Stimulated activated CD4-positive, alpha-beta T cell treated with anti-CD3 and anti-CD28 coated beads, TNF-alpha, amount 100 ng/mL, for 48 hours (primary cell): ENCODE results near the gene PIP5KL1.

Source experiments
- DNase-seq, 3 donors: peaks; one replicate each; pipeline ENCODE4 v3.0.0-alpha.2; 2020; ENCODE audit warnings: low read depth in 3 of 3

PIP5KL1 gene

DNA sequence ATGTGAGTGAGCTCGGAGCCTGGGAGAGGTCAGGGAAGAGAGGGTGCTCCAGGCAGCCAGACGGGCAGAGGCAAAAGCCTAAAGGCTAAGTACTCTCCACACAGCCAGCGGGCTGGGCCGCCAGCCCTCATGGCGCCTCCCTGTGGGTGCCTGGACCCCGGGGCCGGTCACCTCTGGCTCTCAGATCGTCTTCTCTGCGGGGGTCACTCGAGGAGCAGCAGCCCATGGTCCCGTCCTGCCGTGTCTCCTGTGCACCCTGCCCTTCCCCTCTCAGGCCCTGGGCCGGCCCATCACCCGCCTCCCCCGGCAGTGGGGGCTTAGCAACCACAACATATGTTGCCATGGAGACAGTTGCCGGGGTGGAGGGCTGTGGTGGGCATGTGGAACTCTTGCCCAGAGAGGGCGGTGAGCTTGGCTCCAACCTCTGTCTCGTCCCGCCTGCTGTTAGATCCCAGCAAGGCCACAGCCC, 57.3 kb downstream of the PIP5KL1 start:
- DNase-seq, result no peak

DNA sequence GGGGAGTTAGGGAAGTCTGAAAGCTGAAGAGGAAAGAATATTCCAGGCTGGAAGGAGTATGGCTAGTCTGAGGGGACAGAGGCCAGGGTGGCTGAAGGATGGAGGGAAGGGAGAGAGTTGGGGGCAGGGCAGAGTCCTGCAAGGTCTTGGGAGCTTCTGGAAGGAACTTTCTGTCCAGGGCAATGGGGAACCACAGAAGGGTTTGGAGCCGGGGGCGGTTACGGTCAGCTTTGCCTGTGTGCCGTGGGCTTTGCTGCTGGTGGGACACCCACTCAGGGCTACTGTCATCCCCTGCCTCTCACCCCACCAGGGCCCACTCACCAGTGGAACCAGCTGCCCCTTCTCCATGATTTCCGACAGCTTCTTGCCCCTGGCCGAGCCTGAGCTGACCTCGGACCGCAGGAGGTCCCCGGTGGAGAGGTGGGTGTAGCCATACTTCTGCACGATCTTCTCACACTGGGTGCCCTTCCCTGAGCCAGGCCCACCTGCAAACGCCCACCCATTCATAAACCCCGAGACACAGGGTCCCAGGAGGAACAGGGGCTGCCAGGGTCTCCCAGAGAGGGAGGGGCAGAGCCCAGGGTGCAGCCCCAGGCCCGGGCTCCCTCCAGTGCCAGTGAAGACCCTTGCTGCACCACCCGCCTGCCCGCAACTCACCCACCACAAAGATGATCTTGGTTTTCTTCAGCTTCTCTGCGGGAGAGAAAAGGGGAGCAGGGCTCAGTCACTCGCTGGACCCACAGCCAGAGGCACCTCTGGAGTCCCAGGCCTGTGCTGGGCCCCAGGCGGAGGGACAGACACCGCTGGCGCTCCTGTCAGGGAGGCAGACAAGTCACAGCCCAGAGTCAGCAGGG, 58.0 kb downstream of the PIP5KL1 start:
- DNase-seq, result no peak

DNA sequence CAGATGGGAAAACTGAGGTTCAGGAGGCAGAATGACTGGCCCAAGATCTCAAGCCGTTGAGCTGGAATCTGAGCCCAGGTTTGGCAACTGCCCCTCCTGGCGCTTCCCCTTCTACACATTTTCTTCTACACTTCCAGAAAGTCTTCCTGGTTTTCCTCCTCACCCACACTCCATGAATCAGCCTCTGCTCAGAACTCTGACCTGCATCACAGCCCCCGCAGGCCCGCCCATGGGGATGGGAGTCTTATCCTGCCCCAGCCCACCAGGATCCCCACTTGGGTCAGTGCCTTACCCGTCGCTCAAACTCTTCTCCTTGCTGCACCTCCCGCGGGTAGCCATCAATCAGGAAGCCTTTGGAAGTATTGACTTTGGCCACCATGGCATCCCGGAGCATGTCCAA, 59.0 kb downstream of the PIP5KL1 start:
- no peak for DNase-seq

DNA sequence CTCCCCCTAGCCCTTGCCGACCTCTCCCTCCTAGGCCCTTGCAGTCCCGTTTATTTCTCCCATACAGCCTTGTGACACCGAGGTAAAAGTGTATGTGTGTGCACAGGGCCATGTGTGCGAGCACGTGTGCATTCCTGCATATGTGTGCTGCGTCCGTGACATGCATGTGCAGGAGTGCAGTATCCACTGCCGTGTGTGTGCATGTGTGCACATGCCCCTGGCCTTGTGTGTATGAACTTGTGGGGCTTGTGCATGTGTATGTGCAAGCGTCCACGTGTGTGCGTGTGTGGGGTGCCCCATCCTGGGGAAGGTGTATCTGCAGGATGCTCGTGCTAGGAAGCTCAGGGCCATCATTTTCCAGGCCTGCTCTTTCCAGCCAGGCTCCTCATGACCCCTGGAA, 59.7 kb downstream of the PIP5KL1 start:
- DNase-seq, result no peak
